Body of pancreas (tissue), 4 donors: Measurements from ENCODE around the gene KIAA1217. TPM values are rescaled to one million over a fixed set of nuclear protein-coding genes. Genes with fewer than 3 reads are reported as not detected.

Experiments
- ATAC-seq: fragments of 150-250 bp; one replicate; pipeline ENCODE4 v1.9.1; 2016
- DNase-seq, 4 donors: peaks; one replicate each; pipeline ENCODE4 v3.0.0-alpha.2; 2019
- H3K27ac ChIP-seq, 4 donors: fragments of 200-600 bp; sonication (generic); 1 replicate in 3 of 4; 2 replicates in 1 of 4; pipeline versions ENCODE4 v1.5.1 to v1.6.1; 2016 to 2019; ENCODE audit warnings: mild to moderate bottlenecking in 1 of 4, mixed read lengths in 1 of 4, moderate library complexity in 1 of 4
- H3K27me3 ChIP-seq, 2 donors: fragments of 200-600 bp; sonication (generic); one replicate each; pipeline ENCODE4 v1.6.0; 2016; ENCODE audit warnings: mild to moderate bottlenecking in 1 of 2
- H3K36me3 ChIP-seq, 2 donors: fragments of 200-600 bp; sonication (generic); replicated peaks in 1 of 2; 2 replicates each; pipeline ENCODE4 v1.5.1; 2016; ENCODE audit warnings: low read depth in 2 of 2; ENCODE audit not compliant: insufficient read depth in 1 of 2
- H3K4me1 ChIP-seq: fragments of 200-600 bp; sonication (generic); one replicate; pipeline ENCODE4 v1.6.0; 2016
- H3K4me3 ChIP-seq, 2 donors: fragments of 200-600 bp; sonication (generic); 1 replicate in 1 of 2; 2 replicates in 1 of 2; pipeline ENCODE4 v1.5.1; 2016 to 2019
- H3K9me3 ChIP-seq, 3 donors: fragments of 200-600 bp; sonication (generic); 1 replicate in 2 of 3; 2 replicates in 1 of 3; pipeline ENCODE4 v1.5.1; 2016
- POLR2A ChIP-seq, 3 donors: fragments of 450-650 bp; IDR thresholded peaks; one replicate each; pipeline ENCODE4 v1.6.1; 2016; ENCODE audit warnings: antibody characterized with exemption in 3 of 3, mild to moderate bottlenecking in 2 of 3
- WGBS, 2 donors: methylation state at CpG; one replicate each; pipeline ENCODE4 v1.1.5; 2017; 5-methylcytosine and 5-hydroxymethylcytosine counted together
- intact Hi-C: fragments of 100-400 bp; cut with DNase I; formaldehyde crosslinking; loops from one replicate; pipeline ENCODE4 v1.15.1; 2023
- total RNA-seq, 2 donors: library from RNA; depleted of rRNA; stranded (reverse); fragments of >200 nt; gene quantifications; one replicate each; pipeline ENCODE4 v1.1.0, GENCODE V29; 2016
- TF ChIP-seq, protein P1 (sequence below), 7 experiments: fragments of 450-650 bp in 4 of 7; fragments of 200-600 bp in 3 of 7; sonication (generic) in 3 of 7; IDR thresholded peaks; one replicate each; pipeline ENCODE4 v1.5.1; 2016 to 2019; ENCODE audit warnings: antibody characterized with exemption in 7 of 7

The KIAA1217 gene
- total RNA-seq, 2 donors from 2014 or later = 25.9 to 36.9 TPM

- Histone ChIP-seq H3K4me1 (no peaks in the 10 kb centered on the region), H3K27me3 (no peaks in the 10 kb centered on the region), H3K27ac (peak overlapping the region in 3 of 4 donors; percentile 35 to 67 (median 64)), H3K36me3 (peaks cover 0 to 3% of the 10 kb centered on the region in 2 donors), H3K4me3 (no peak overlapping the region), H3K9me3 (no peaks in the 10 kb centered on the region)
- no peak for TF ChIP-seq POLR2A (IDR thresholded peaks at IDR 0.05)
- TF ChIP-seq, protein P1, sequence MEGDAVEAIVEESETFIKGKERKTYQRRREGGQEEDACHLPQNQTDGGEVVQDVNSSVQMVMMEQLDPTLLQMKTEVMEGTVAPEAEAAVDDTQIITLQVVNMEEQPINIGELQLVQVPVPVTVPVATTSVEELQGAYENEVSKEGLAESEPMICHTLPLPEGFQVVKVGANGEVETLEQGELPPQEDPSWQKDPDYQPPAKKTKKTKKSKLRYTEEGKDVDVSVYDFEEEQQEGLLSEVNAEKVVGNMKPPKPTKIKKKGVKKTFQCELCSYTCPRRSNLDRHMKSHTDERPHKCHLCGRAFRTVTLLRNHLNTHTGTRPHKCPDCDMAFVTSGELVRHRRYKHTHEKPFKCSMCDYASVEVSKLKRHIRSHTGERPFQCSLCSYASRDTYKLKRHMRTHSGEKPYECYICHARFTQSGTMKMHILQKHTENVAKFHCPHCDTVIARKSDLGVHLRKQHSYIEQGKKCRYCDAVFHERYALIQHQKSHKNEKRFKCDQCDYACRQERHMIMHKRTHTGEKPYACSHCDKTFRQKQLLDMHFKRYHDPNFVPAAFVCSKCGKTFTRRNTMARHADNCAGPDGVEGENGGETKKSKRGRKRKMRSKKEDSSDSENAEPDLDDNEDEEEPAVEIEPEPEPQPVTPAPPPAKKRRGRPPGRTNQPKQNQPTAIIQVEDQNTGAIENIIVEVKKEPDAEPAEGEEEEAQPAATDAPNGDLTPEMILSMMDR (IDR thresholded peaks at IDR 0.05) = no peak
- DNase-seq (peak; percentile 42 to 66 (median 65)), ATAC-seq (peak; percentile 86)
- 42 to 54% methylated on average over 7 of the region's 7 CpGs for WGBS, 2 donors
- intact Hi-C loops = no loop called here
Observed at GRCh38 chr10:24505759-24506158, 296.8 kb downstream of the KIAA1217 start.

GRCh38 chr10:24513155-24513554 is 304.2 kb downstream of the KIAA1217 start:
- Histone ChIP-seq H3K36me3 (no peaks in the 10 kb centered on the region), H3K27ac (no peak overlapping the region), H3K27me3 (no peaks in the 10 kb centered on the region), H3K4me3 (no peak overlapping the region), H3K4me1 (no peaks in the 10 kb centered on the region), H3K9me3 (no peaks in the 10 kb centered on the region)
- WGBS, 2 donors = 82 to 83% methylated on average over 9 of the region's 9 CpGs
- DNase-seq (peak in 1 of 4 donors; percentile 15), ATAC-seq (no peak)
- intact Hi-C loops = loop anchor here (10.0 kb wide), 2 partner anchors 118 to 518 kb away; no protein-coding TSS in a partner anchor
- TF ChIP-seq POLR2A (IDR thresholded peaks at IDR 0.05) = no peak
- TF ChIP-seq, protein P1 (IDR thresholded peaks at IDR 0.05) = peak in 2 of 7 experiments; percentile 7 to 18

GRCh38 chr10:24515481-24515880 is 306.5 kb downstream of the KIAA1217 start:
- Histone ChIP-seq H3K36me3 (no peaks in the 10 kb centered on the region), H3K4me1 (peaks cover 6% of the 10 kb centered on the region), H3K9me3 (no peaks in the 10 kb centered on the region), H3K27me3 (no peaks in the 10 kb centered on the region), H3K4me3 (no peak overlapping the region), H3K27ac (no peak overlapping the region)
- no peak for TF ChIP-seq POLR2A (IDR thresholded peaks at IDR 0.05)
- TF ChIP-seq, protein P1 (IDR thresholded peaks at IDR 0.05) = no peak
- DNase-seq (no peak), ATAC-seq (no peak)
- WGBS, 2 donors = 88 to 92% methylated on average over 2 of the region's 2 CpGs
- intact Hi-C loops = loop anchor here (10.0 kb wide), 2 partner anchors 121 to 521 kb away; no protein-coding TSS in a partner anchor

- peak overlapping the region in 2 of 4 donors; percentile 30 to 47 for H3K27ac ChIP-seq
- DNase-seq (no peak), ATAC-seq (peak; percentile 50)
- H3K4me1 ChIP-seq = peaks cover 6% of the 10 kb centered on the region
- peaks cover 4 to 5% of the 10 kb centered on the region in 2 donors for H3K36me3 ChIP-seq
- H3K9me3 ChIP-seq = no peaks in the 10 kb centered on the region
- intact Hi-C loops = loop anchor here (10.0 kb wide), 2 partner anchors 124 to 524 kb away; no protein-coding TSS in a partner anchor
- 54 to 64% methylated on average over 7 of the region's 7 CpGs for WGBS, 2 donors
- H3K4me3 ChIP-seq = no peak overlapping the region
- TF ChIP-seq POLR2A (IDR thresholded peaks at IDR 0.05) = no peak
- TF ChIP-seq, protein P1 (IDR thresholded peaks at IDR 0.05) = no peak
- H3K27me3 ChIP-seq = no peaks in the 10 kb centered on the region
Observed at GRCh38 chr10:24518411-24518810, 309.5 kb downstream of the KIAA1217 start.
